SK-N-SH treated with all-trans-retinoic acid at 6 μM for 48 hours (cell line): ENCODE results near the gene PTPRC.
"Not testable (repeated sequence)": the region's sequence is repeated elsewhere in the genome, so short reads cannot be mapped to it uniquely, and the experiment has no call there.

Experiments
- ATAC-seq: fragments of 200-7000 bp; cut with Tn5 transposase; 3 replicates; pipeline ENCODE4 v1.9.1; 2020; ENCODE audit warnings: mild to moderate bottlenecking, moderate library complexity
- CSDC2 ChIP-seq: fragments of 250-450 bp; sonication (Bioruptor Pico); IDR thresholded peaks from 2 replicates; pipeline ENCODE4 v1.5.0; 2020; ENCODE audit warnings: mild to moderate bottlenecking, moderate library complexity
- CSRNP3 ChIP-seq: fragments of 250-450 bp; sonication (Bioruptor Pico); IDR thresholded peaks from 2 replicates; pipeline ENCODE4 v1.5.1; 2021; ENCODE audit warnings: mild to moderate bottlenecking, moderate library complexity
- ESRRG ChIP-seq: fragments of 250-450 bp; sonication (Bioruptor Pico); IDR thresholded peaks from 2 replicates; pipeline ENCODE4 v1.6.1; 2021; ENCODE audit warnings: mild to moderate bottlenecking
- GLIS3 ChIP-seq: fragments of 250-450 bp; sonication (Bioruptor Pico); IDR thresholded peaks from 2 replicates; pipeline ENCODE4 v1.5.0; 2020; ENCODE audit warnings: mild to moderate bottlenecking, moderate library complexity
- ISL1 ChIP-seq: fragments of 250-450 bp; sonication (Bioruptor Pico); IDR thresholded peaks from 2 replicates; pipeline ENCODE4 v2.1.2; 2022; ENCODE audit warnings: mild to moderate bottlenecking, moderate library complexity
- PATZ1 ChIP-seq: fragments of 250-450 bp; sonication (Bioruptor Pico); IDR thresholded peaks from 2 replicates; pipeline ENCODE4 v1.8.0; 2020; ENCODE audit warnings: mild to moderate bottlenecking, moderate library complexity, borderline replicate concordance
- POU6F1 ChIP-seq: fragments of 250-450 bp; sonication (Bioruptor Pico); IDR thresholded peaks from 2 replicates; pipeline ENCODE4 v1.8.0; 2021; ENCODE audit warnings: low read depth, mild to moderate bottlenecking, moderate library complexity, borderline replicate concordance
- SNAI2 ChIP-seq: fragments of 250-450 bp; sonication (Bioruptor Pico); IDR thresholded peaks from 2 replicates; pipeline ENCODE4 v1.5.0; 2020; ENCODE audit warnings: mild to moderate bottlenecking, moderate library complexity
- TCF4 ChIP-seq: fragments of 250-450 bp; sonication (Bioruptor Pico); IDR thresholded peaks from 2 replicates; pipeline ENCODE4 v1.8.0; 2021; ENCODE audit warnings: mild to moderate bottlenecking, moderate library complexity, borderline replicate concordance
- TOX ChIP-seq: fragments of 250-450 bp; sonication (Bioruptor Pico); IDR thresholded peaks from 2 replicates; pipeline ENCODE4 v1.8.0; 2021; ENCODE audit warnings: mild to moderate bottlenecking, moderate library complexity, borderline replicate concordance
- TSHZ2 ChIP-seq: fragments of 250-450 bp; sonication (Bioruptor Pico); IDR thresholded peaks from 2 replicates; pipeline ENCODE4 v1.5.0; 2020; ENCODE audit warnings: mild to moderate bottlenecking, moderate library complexity
- ZC3H10 ChIP-seq: fragments of 250-450 bp; sonication (Bioruptor Pico); IDR thresholded peaks from 2 replicates; pipeline ENCODE4 v1.5.1; 2021; ENCODE audit warnings: mild to moderate bottlenecking, moderate library complexity
- ZFP3 ChIP-seq: fragments of 250-450 bp; sonication (Bioruptor Pico); IDR thresholded peaks from 2 replicates; pipeline ENCODE4 v1.5.0; 2020; ENCODE audit warnings: mild to moderate bottlenecking, moderate library complexity
- ZFP30 ChIP-seq: fragments of 450-650 bp; formaldehyde crosslinking; IDR thresholded peaks from 2 replicates; pipeline ENCODE4 v1.5.0; 2022; ENCODE audit warnings: mild to moderate bottlenecking, moderate library complexity
- ZNF565 ChIP-seq: fragments of 450-650 bp; formaldehyde crosslinking; conservative IDR thresholded peaks from 2 replicates; pipeline ENCODE4 v1.5.0; 2020; ENCODE audit warnings: low read depth, mild to moderate bottlenecking, moderate library complexity
- ZNF8 ChIP-seq: fragments of 450-650 bp; formaldehyde crosslinking; IDR thresholded peaks from 2 replicates; pipeline ENCODE4 v1.5.0; 2020; ENCODE audit warnings: mild to moderate bottlenecking, moderate library complexity

PTPRC gene

GRCh38 chr1:198597690-198598430 lies 41.0 kb upstream of the PTPRC start:
- ATAC-seq, result no peak
- TF ChIP-seq ZFP3 (CRISPR knock-in tag) (no peak), SNAI2 (no peak), ZC3H10 (CRISPR knock-in tag) (no peak), CSRNP3 (CRISPR knock-in tag) (no peak), GLIS3 (CRISPR knock-in tag) (no peak)
- TF ChIP-seq, all 23 proteins: peak for 0

- TF ChIP-seq ZNF8 (CRISPR knock-in tag) (no peak), ZNF565 (no peak), CSDC2 (CRISPR knock-in tag) (no peak), POU6F1 (CRISPR knock-in tag) (no peak), SNAI2 (no peak), TCF4 (no peak), PATZ1 (CRISPR knock-in tag) (no peak), ZFP30 (CRISPR knock-in tag) (no peak)
- no peak for ATAC-seq
These were observed 40.0 kb upstream of the PTPRC start for GRCh38 chr1:198598796-198599321.

- ATAC-seq, result no peak
- TF ChIP-seq ESRRG (CRISPR knock-in tag), result no peak
- no peak for TF ChIP-seq ISL1 (CRISPR knock-in tag)
- no peak for TF ChIP-seq ZC3H10 (CRISPR knock-in tag)
- no peak for TF ChIP-seq TSHZ2
- no peak for TF ChIP-seq CSRNP3 (CRISPR knock-in tag)
- no peak for TF ChIP-seq CSDC2 (CRISPR knock-in tag)
- TF ChIP-seq ZFP30 (CRISPR knock-in tag), result no peak
- TF ChIP-seq PATZ1 (CRISPR knock-in tag), result no peak
These were observed 39.1 kb upstream of the PTPRC start for GRCh38 chr1:198599749-198600148.

- no peak for TF ChIP-seq TCF4
- no peak for TF ChIP-seq CSDC2 (CRISPR knock-in tag)
- no peak for TF ChIP-seq ZNF565
- no peak for TF ChIP-seq ESRRG (CRISPR knock-in tag)
- no peak for TF ChIP-seq CSRNP3 (CRISPR knock-in tag)
- no peak for TF ChIP-seq SNAI2
- TF ChIP-seq POU6F1 (CRISPR knock-in tag), result no peak
- no peak for TF ChIP-seq TOX (CRISPR knock-in tag)
- TF ChIP-seq ISL1 (CRISPR knock-in tag), result no peak
- ATAC-seq, result no peak
These were observed 37.9 kb upstream of the PTPRC start for GRCh38 chr1:198600906-198601305.

- not testable (repeated sequence) for ATAC-seq
These were observed 37.5 kb upstream of the PTPRC start for GRCh38 chr1:198601310-198601709.
